Heart left ventricle (tissue), 16 donors: ENCODE results near the gene ARVCF. TPM values are rescaled to one million over a fixed set of nuclear protein-coding genes. Genes with fewer than 3 reads are reported as not detected.

Experiments used
- ATAC-seq, 4 donors: fragments of 200-7000 bp; cut with Tn5 transposase; one replicate each; pipeline ENCODE4 v1.9.1; 2020 to 2022; ENCODE audit warnings: moderate library complexity in 4 of 4, mild to moderate bottlenecking in 3 of 4, moderate number of reproducible peaks in 1 of 4
- DNase-seq, 5 donors: peaks; one replicate each; pipeline ENCODE4 v3.0.0-alpha.2; 2020
- H3K27ac ChIP-seq, 12 donors: fragments of 200-600 bp; sonication (generic) in 4 of 12; one replicate each; pipeline versions ENCODE4 v1.5.0 to v1.8.0; 2016 to 2022; ENCODE audit warnings: mild to moderate bottlenecking in 2 of 12
- H3K27me3 ChIP-seq, 9 donors: fragments of 200-600 bp; sonication (generic) in 2 of 9; one replicate each; pipeline versions ENCODE4 v1.5.1 to v1.8.0; 2016 to 2022; ENCODE audit warnings: mild to moderate bottlenecking in 3 of 9
- H3K36me3 ChIP-seq, 9 donors: fragments of 200-600 bp; sonication (generic) in 2 of 9; one replicate each; pipeline versions ENCODE4 v1.5.0 to v1.8.0; 2018 to 2022; ENCODE audit warnings: mild to moderate bottlenecking in 2 of 9
- H3K4me1 ChIP-seq, 12 donors: fragments of 200-600 bp; sonication (generic) in 4 of 12; one replicate each; pipeline versions ENCODE4 v1.5.0 to v1.8.0; 2016 to 2022; ENCODE audit warnings: mild to moderate bottlenecking in 3 of 12
- H3K4me3 ChIP-seq, 12 donors: fragments of 200-600 bp; sonication (generic) in 4 of 12; one replicate each; pipeline versions ENCODE4 v1.5.0 to v1.8.0; 2017 to 2022; ENCODE audit warnings: mild to moderate bottlenecking in 9 of 12, moderate library complexity in 4 of 12
- H3K9me3 ChIP-seq, 12 donors: fragments of 200-600 bp; sonication (generic) in 4 of 12; one replicate each; pipeline versions ENCODE4 v1.5.0 to v1.8.0; 2016 to 2022; ENCODE audit warnings: mild to moderate bottlenecking in 1 of 12
- POLR2A ChIP-seq, 2 donors: fragments of 450-650 bp; IDR thresholded peaks; one replicate each; pipeline ENCODE4 v1.6.1; 2017; ENCODE audit warnings: antibody characterized with exemption in 2 of 2, mild to moderate bottlenecking in 2 of 2, moderate library complexity in 2 of 2
- WGBS, 4 donors: extraction: QIAGEN DNeasy Blood & Tissue Kit in 2 of 4; methylation state at CpG; one replicate each; pipeline versions ENCODE4 v1.1.5 to v1.1.7; 2013 to 2018; 5-methylcytosine and 5-hydroxymethylcytosine counted together
- intact Hi-C, 10 donors: fragments of 100-400 bp; cut with DNase I; formaldehyde crosslinking; loops; one replicate each; pipeline versions ENCODE4 v1.11.1 to v1.14.2; 2022
- polyA plus RNA-seq, 2 donors: library from polyadenylated mRNA; stranded (reverse); fragments of 200-250 nt; gene quantifications; one replicate each; pipeline ENCODE4 v1.2.3, GENCODE V29; 2013
- total RNA-seq, 9 donors: library from RNA; depleted of rRNA in 2 of 9; stranded (reverse); fragments of >200 nt in 2 of 9; fragmentation: NEBNext Ultra II Directional in 3 of 9; extraction: Animal tissue kit (Norgen Biotek cat#: 25700) in 3 of 9; gene quantifications; one replicate each; pipeline versions ENCODE4 v1.1.0 to v1.2.4, GENCODE V29; 2016 to 2023
- TF ChIP-seq, protein P1 (sequence below), 12 donors: fragments of 200-600 bp; sonication (generic) in 4 of 12; IDR thresholded peaks; one replicate each; pipeline versions ENCODE4 v1.5.0 to v1.8.0; 2018 to 2022; ENCODE audit warnings: antibody characterized with exemption in 12 of 12, mild to moderate bottlenecking in 5 of 12
- donor health status: ischemic (EF 13 %, LVEDD 7.1; RV severe dilation, severe dysfunction).
- donor health status: healthy with polysubstance abuse.
- donor health status: DM: no; HTN: yes; CAD: no.
- donor health status: DM: no; HTN: no; CAD: no.
- donor health status: ischemic (EF 25% LVEDD 6.9; RV normal size, moderate dysfunction).
- donor health status: ischemic (EF 25% LVEDD 5.7; RV mildly dilated, moderate dysfunction).
- donor health status: healthy.
- donor health status: DM: yes; HTN: yes; CAD: no.
- donor health status: ischemic (EF 35%, LVEDD 5.7; RV mildly dilated, moderate dysfunction).
- donor health status: nonischemic (EF 11% LVEDD 7.7; RV severe dilation, severe dysfunction).
- donor health status: DM: yes; HTN: yes; CAD: no.
- donor health status: PGD.
- donor health status: ischemic (EF 29% LVEDD 5.4; RV normal size, mild dysfunction).
- donor health status: nonischemic (EF 23%, LVEDD 6.1; RV moderate dilation, normal function).

The ARVCF gene
- total and polyA plus RNA-seq, 11 donors: 21.2 to 46.6 (median 33.3) TPM

DNA sequence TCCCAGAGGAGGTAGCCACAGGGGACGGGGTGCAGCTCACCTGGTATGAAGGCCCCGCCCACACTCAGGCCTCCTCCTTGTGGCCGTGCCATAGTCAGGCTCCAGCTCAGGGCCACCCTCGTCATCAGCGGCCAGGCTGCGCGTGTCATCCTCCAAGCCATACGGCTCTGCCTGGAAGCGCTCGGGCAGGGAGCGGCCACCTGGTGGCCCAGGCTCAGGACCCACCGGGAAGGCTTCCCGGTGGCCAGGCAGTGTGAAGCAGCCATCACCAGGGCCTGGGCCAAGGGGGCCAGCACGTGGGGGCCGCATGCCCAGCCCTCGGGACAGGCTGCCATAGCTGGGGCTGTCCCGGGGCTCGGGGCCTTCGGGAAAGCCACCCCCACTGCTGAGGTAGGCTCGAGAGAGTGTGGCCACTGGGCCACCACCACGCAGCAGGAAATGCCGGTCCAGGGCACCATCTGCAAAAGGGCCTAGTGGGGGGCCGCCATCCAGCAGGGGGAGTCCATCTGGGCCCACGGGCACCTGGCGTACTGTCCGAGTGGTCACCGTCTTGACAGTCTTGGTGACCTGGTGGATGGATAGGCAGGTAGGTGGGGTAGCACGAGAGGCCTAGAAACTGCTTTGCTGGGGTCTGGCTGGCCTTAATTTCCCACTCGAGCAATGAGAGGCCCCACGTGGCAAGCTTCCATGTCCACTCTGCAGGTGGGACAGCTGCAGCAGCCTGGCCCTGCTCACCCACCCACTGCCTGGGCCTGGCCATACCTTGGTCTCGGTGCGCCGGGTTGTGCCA lies 35.3 kb downstream of the ARVCF start:
- no peaks in the 10 kb centered on the region for H3K9me3 ChIP-seq
- intact Hi-C loops: no loop called here
- no peak overlapping the region for H3K27ac ChIP-seq
- peak in 2 of 5 donors; percentile 22 to 62 for DNase-seq
- H3K4me1 ChIP-seq: peaks cover 4 to 45% (median 34%) of the 10 kb centered on the region in 12 donors
- no peak overlapping the region for H3K4me3 ChIP-seq
- H3K27me3 ChIP-seq: no peaks in the 10 kb centered on the region
- 87 to 95% (median 93%) methylated on average over 10 to 33 of the region's 33 CpGs for WGBS, 4 donors
- no peak for ATAC-seq
- peaks cover 0 to 52% (median 43%) of the 10 kb centered on the region in 9 donors for H3K36me3 ChIP-seq
- TF ChIP-seq, protein P1, sequence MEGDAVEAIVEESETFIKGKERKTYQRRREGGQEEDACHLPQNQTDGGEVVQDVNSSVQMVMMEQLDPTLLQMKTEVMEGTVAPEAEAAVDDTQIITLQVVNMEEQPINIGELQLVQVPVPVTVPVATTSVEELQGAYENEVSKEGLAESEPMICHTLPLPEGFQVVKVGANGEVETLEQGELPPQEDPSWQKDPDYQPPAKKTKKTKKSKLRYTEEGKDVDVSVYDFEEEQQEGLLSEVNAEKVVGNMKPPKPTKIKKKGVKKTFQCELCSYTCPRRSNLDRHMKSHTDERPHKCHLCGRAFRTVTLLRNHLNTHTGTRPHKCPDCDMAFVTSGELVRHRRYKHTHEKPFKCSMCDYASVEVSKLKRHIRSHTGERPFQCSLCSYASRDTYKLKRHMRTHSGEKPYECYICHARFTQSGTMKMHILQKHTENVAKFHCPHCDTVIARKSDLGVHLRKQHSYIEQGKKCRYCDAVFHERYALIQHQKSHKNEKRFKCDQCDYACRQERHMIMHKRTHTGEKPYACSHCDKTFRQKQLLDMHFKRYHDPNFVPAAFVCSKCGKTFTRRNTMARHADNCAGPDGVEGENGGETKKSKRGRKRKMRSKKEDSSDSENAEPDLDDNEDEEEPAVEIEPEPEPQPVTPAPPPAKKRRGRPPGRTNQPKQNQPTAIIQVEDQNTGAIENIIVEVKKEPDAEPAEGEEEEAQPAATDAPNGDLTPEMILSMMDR (IDR thresholded peaks at IDR 0.05): no peak
- TF ChIP-seq POLR2A (IDR thresholded peaks at IDR 0.05): no peak

DNA sequence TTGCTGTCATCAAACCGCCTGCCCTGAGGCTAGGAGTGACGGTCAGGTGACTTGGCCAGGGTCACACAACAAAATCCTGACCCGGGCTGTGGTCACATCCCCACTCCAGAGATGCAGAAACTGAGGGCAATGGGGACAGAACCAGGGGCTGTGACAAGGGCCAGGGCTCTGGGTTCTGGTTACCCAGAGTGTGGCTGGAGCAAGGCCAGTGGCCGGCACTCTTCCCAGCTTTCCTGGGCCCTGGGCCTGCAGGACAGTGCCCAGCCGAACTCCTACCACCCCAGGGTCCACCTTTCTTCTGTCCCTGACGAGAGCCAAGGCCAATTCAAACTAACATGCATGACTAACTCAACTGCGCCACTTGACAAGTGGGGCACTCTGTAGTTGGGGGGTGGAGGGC lies 35.9 kb downstream of the ARVCF start:
- no peaks in the 10 kb centered on the region for H3K9me3 ChIP-seq
- TF ChIP-seq, protein P1 (IDR thresholded peaks at IDR 0.05): no peak
- TF ChIP-seq POLR2A (IDR thresholded peaks at IDR 0.05): no peak
- no peaks in the 10 kb centered on the region for H3K27me3 ChIP-seq
- peaks cover 0 to 52% (median 43%) of the 10 kb centered on the region in 9 donors for H3K36me3 ChIP-seq
- 88 to 93% (median 91%) methylated on average over 3 to 7 of the region's 7 CpGs for WGBS, 4 donors
- H3K27ac ChIP-seq: no peak overlapping the region
- no peak overlapping the region for H3K4me3 ChIP-seq
- peak in 1 of 5 donors; percentile 11 for DNase-seq
- intact Hi-C loops: no loop called here
- peaks cover under 1 to 39% (median 28%) of the 10 kb centered on the region in 12 donors for H3K4me1 ChIP-seq
- ATAC-seq: no peak

DNA sequence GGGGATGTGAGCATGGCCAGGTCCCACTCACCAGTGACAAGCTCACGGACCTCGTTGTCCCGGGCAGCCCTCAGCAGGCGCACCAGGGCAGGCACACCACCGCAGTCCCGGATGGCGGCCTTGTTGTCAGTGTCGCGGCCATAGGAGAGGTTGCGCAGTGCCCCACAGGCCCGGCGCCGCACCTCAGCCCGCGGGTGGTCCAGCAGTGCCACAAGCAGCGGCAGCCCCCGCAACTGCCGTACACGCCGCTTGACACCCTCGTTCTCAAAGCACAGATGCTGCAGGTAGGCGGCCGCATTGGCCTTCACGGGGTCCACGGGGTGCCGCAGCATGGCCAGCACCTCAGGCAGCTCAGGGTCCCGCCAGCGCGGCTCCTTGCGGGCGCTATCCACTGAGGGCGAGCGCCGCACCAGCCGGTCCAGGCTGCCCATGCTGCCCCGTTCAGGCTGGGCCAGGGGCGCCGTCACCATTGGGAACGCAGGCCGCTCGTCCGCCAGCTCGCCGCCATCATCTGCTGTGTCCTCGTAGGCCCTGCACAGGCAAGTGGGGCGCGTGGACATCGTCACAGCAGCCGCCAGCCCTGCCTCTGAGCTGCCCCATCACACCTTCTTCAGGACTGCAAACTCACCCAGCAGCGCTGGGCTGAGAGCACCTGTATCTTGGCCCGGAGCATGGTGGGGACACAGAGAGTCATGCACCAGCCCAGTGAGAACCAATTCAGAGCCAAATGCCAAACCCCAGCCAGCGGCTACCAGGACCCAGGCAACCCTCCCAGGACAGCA lies 36.7 kb downstream of the ARVCF start:
- Histone ChIP-seq H3K4me1 (peaks cover 0 to 34% (median 19%) of the 10 kb centered on the region in 12 donors), H3K27ac (no peak overlapping the region), H3K4me3 (no peak overlapping the region), H3K27me3 (no peaks in the 10 kb centered on the region), H3K9me3 (no peaks in the 10 kb centered on the region), H3K36me3 (peaks cover 0 to 60% (median 43%) of the 10 kb centered on the region in 9 donors)
- intact Hi-C loops: loop anchor here in 1 of 10 donors (10.0 kb wide), 1 partner anchor 125 kb away; no protein-coding TSS in a partner anchor
- DNase-seq (peak in 2 of 5 donors; percentile 15 to 62), ATAC-seq (no peak)
- TF ChIP-seq, protein P1 (IDR thresholded peaks at IDR 0.05): no peak
- TF ChIP-seq POLR2A (IDR thresholded peaks at IDR 0.05): no peak
- 94% methylated on average over 34 to 52 of the region's 52 CpGs for WGBS, 4 donors

DNA sequence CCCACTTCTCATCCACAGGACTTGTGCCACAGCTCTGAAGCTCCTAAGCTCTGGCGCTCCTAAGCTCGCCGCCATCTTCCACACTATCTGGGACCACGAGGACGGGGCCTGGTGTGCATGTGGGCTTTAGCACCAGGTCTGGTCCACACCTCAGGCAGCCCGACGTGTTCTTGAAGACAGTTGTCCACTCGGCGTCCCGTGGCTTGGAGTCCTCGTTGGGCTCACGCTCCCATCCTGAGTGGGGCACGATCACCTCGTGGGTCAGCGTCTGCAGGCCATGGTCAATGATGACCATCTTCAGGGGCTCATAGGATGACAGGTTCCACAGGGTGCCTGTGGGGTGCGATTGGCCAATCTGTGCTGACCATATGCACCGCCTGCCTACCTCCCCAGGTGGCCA lies 37.9 kb downstream of the ARVCF start:
- Histone ChIP-seq H3K27me3 (no peaks in the 10 kb centered on the region), H3K4me3 (no peak overlapping the region), H3K4me1 (peaks cover 0 to 26% (median 10%) of the 10 kb centered on the region in 12 donors), H3K36me3 (peaks cover 0 to 67% (median 43%) of the 10 kb centered on the region in 9 donors), H3K9me3 (no peaks in the 10 kb centered on the region), H3K27ac (no peak overlapping the region)
- no peak for DNase-seq
- intact Hi-C loops: loop anchor here in 1 of 10 donors (10.0 kb wide), 1 partner anchor 126 kb away; no protein-coding TSS in a partner anchor
- ATAC-seq: no peak
- TF ChIP-seq, protein P1 (IDR thresholded peaks at IDR 0.05): no peak
- TF ChIP-seq POLR2A (IDR thresholded peaks at IDR 0.05): no peak
- 89 to 95% (median 95%) methylated on average over 17 of the region's 17 CpGs for WGBS, 4 donors
